Esophagus squamous epithelium (tissue), 5 donors: ENCODE data around the gene PLXDC2. TPM values are rescaled to one million over a fixed set of nuclear protein-coding genes. Genes with fewer than 3 reads are reported as not detected.

Experiments used
- DNase-seq: peaks from one replicate; lab custom pipeline; 2025; lab: John Stamatoyannopoulos, UW
- H3K27ac ChIP-seq, 4 donors: fragments of 200-600 bp; sonication (generic); one replicate each; pipeline ENCODE4 v1.5.1; 2016 to 2019; ENCODE audit warnings: mild to moderate bottlenecking in 1 of 4
- H3K27me3 ChIP-seq, 4 donors: fragments of 200-600 bp; sonication (generic); 1 replicate in 3 of 4; 2 replicates in 1 of 4; pipeline versions ENCODE4 v1.5.1 to v1.6.0; 2017 to 2021; ENCODE audit warnings: antibody characterized with exemption in 1 of 4
- H3K36me3 ChIP-seq, 3 donors: fragments of 200-600 bp; sonication (generic); one replicate each; pipeline ENCODE4 v1.5.1; 2016 to 2019
- H3K4me1 ChIP-seq, 3 donors: fragments of 200-600 bp; sonication (generic); one replicate each; pipeline ENCODE4 v1.5.1; 2017 to 2019
- H3K4me3 ChIP-seq, 4 donors: fragments of 200-600 bp; sonication (generic); 1 replicate in 3 of 4; 2 replicates in 1 of 4; pipeline ENCODE4 v1.5.1; 2016 to 2019; ENCODE audit warnings: mild to moderate bottlenecking in 2 of 4, moderate library complexity in 1 of 4
- H3K9me3 ChIP-seq, 3 donors: fragments of 200-600 bp; sonication (generic); one replicate each; pipeline ENCODE4 v1.5.1; 2016 to 2019
- POLR2A ChIP-seq, 4 donors: fragments of 450-650 bp; IDR thresholded peaks; one replicate each; pipeline ENCODE4 v1.6.1; 2017; ENCODE audit warnings: antibody characterized with exemption in 4 of 4, mild to moderate bottlenecking in 4 of 4, moderate library complexity in 3 of 4
- WGBS, 2 donors: methylation state at CpG; one replicate each; pipeline ENCODE4 v1.1.5; 2018; 5-methylcytosine and 5-hydroxymethylcytosine counted together
- intact Hi-C: fragments of 100-400 bp; cut with DNase I; formaldehyde crosslinking; loops from one replicate; pipeline ENCODE4 v1.15.0; 2022
- total RNA-seq, 4 donors: library from RNA; depleted of rRNA; stranded (reverse); fragments of >200 nt; gene quantifications; one replicate each; pipeline ENCODE4 v1.1.0, GENCODE V29; 2016
- TF ChIP-seq, protein P1 (sequence below), 6 experiments: fragments of 450-650 bp in 4 of 6; fragments of 200-600 bp in 2 of 6; sonication (generic) in 2 of 6; IDR thresholded peaks; one replicate each; pipeline ENCODE4 v1.5.1; 2016 to 2019; ENCODE audit warnings: antibody characterized with exemption in 6 of 6, mild to moderate bottlenecking in 4 of 6, moderate library complexity in 4 of 6
- donor health status: DM: yes; HTN: yes; CAD: no.

The PLXDC2 gene
- total RNA-seq, 4 donors from 2014 or later: 22.4 to 50.4 (median 36.9) TPM

DNA sequence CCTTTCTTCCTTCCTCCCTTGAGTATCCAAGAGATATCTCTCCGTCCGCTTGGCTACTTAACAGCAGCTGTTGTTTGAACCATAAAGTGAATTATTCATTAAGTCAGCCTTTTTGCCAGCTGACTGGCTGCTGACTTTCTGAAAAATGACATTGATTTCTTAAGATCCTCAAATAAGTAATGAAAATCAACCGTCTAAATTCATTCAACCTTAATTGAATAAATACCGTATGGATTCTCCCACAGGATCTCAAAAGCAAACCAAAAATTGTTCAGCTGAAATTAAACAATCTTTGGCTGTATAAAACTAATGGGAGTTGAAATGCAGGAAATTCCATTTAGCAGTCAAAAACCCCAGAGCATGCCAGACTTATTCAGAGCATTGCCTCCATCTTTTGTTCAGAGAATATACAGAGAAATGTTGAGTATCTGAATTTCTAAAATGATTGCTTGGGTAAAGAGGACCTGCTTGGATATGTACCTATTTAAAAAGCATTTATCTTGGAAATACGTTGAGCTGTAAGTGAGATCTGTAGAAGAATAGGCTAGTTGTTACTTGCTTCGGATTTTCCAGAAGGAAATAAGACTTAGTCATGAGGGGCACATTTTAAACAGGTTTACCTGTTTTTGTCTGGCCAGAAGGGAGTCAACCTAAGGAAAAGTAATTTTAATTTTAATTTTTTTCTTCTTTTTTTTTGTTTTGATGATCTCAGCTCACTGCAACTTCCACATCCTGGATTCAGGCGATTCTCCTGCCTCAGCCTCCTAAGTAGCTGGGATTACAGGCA lies 136.2 kb downstream of the PLXDC2 start:
- TF ChIP-seq, protein P1, sequence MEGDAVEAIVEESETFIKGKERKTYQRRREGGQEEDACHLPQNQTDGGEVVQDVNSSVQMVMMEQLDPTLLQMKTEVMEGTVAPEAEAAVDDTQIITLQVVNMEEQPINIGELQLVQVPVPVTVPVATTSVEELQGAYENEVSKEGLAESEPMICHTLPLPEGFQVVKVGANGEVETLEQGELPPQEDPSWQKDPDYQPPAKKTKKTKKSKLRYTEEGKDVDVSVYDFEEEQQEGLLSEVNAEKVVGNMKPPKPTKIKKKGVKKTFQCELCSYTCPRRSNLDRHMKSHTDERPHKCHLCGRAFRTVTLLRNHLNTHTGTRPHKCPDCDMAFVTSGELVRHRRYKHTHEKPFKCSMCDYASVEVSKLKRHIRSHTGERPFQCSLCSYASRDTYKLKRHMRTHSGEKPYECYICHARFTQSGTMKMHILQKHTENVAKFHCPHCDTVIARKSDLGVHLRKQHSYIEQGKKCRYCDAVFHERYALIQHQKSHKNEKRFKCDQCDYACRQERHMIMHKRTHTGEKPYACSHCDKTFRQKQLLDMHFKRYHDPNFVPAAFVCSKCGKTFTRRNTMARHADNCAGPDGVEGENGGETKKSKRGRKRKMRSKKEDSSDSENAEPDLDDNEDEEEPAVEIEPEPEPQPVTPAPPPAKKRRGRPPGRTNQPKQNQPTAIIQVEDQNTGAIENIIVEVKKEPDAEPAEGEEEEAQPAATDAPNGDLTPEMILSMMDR (IDR thresholded peaks at IDR 0.05): no peak
- TF ChIP-seq POLR2A (IDR thresholded peaks at IDR 0.05): no peak
- 28 to 33% methylated on average over 7 of the region's 7 CpGs for WGBS, 2 donors
- peak overlapping the region in 3 of 4 donors; percentile 12 to 38 (median 33) for H3K27ac ChIP-seq
- H3K27me3 ChIP-seq: no peaks in the 10 kb centered on the region
- no peak for DNase-seq
- intact Hi-C loops: no loop called here
- H3K9me3 ChIP-seq: no peaks in the 10 kb centered on the region
- H3K4me3 ChIP-seq: no peak overlapping the region
- no peaks in the 10 kb centered on the region for H3K36me3 ChIP-seq
- peaks cover 0 to 33% (median 3%) of the 10 kb centered on the region in 3 donors for H3K4me1 ChIP-seq

DNA sequence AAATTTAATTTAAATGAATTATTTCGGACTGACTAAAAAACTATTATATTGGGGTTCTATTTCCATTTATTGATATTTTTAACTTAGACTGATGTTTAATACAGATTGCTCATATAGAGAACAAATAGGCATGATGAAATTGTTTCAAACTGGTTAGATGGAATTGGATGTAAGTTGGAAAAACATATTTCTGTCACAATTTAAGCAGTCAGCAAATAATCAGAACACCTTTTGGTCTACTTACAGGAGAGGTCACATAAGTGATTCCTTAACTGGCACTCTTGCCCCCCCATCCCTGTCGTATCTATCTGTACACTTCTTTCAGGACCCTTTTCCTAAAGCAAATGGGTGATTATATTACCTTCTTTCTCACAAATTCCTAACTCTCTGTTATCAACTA lies 138.4 kb downstream of the PLXDC2 start:
- Histone ChIP-seq H3K9me3 (no peaks in the 10 kb centered on the region), H3K27ac (no peak overlapping the region), H3K36me3 (no peaks in the 10 kb centered on the region), H3K4me1 (peaks cover 0 to 25% (median 3%) of the 10 kb centered on the region in 3 donors), H3K4me3 (no peak overlapping the region), H3K27me3 (no peaks in the 10 kb centered on the region)
- TF ChIP-seq, protein P1 (IDR thresholded peaks at IDR 0.05): no peak
- no peak for TF ChIP-seq POLR2A (IDR thresholded peaks at IDR 0.05)
- WGBS, 2 donors: 90 to 91% methylated on average over 2 of the region's 2 CpGs
- intact Hi-C loops: no loop called here
- no peak for DNase-seq

DNA sequence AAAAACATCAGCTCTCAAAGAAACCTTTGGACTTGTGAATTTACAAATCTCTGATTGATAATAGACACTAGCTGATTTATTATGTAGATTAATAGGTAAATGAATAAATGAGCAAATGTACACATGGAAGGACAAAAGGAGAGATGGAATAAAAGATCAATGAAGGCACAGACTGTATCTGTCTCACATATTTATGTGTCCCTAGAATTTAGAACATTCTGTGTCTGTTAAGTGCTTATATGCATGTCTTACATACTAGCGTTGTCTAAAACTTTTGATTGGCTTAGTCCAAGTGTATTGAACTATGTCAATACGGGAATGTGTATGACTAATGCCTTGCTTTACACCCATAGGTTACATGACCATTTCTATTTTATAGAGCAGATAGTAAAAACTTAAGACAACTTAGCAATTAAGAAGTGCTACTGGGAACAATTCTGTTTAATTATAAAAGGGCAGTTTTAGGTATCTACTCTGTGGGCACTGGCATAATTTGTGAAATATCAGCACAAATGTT lies 140.3 kb downstream of the PLXDC2 start:
- peaks cover 0 to 25% (median 3%) of the 10 kb centered on the region in 3 donors for H3K4me1 ChIP-seq
- intact Hi-C loops: no loop called here
- H3K36me3 ChIP-seq: no peaks in the 10 kb centered on the region
- no peaks in the 10 kb centered on the region for H3K27me3 ChIP-seq
- no peak overlapping the region for H3K4me3 ChIP-seq
- no peak for DNase-seq
- no peaks in the 10 kb centered on the region for H3K9me3 ChIP-seq
- TF ChIP-seq, protein P1 (IDR thresholded peaks at IDR 0.05): no peak
- TF ChIP-seq POLR2A (IDR thresholded peaks at IDR 0.05): no peak
- WGBS, 2 donors: 49 to 95% methylated on average over 2 of the region's 2 CpGs
- no peak overlapping the region for H3K27ac ChIP-seq

DNA sequence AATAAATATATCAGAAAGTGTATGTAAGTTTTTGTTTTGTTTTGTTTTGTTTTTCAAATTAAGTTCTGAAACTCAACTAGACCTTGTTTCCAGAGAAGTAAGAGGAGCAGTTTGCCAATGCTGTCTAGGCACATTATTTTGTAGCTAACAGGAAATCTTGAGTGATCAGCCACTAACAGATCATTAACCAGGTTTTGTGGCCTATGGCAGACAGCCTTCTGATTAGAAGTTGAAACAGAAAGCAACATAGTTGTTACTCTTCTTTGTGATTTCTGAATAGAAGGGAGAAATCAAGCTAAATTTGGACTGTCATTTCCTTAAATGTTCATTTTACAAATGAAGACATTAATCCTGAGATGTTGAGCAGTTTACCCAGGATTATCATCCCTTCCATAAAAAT lies 142.6 kb downstream of the PLXDC2 start:
- TF ChIP-seq POLR2A (IDR thresholded peaks at IDR 0.05): no peak
- TF ChIP-seq, protein P1 (IDR thresholded peaks at IDR 0.05): no peak
- H3K36me3 ChIP-seq: no peaks in the 10 kb centered on the region
- no peak overlapping the region for H3K4me3 ChIP-seq
- no peak overlapping the region for H3K27ac ChIP-seq
- no peak for DNase-seq
- H3K27me3 ChIP-seq: no peaks in the 10 kb centered on the region
- intact Hi-C loops: no loop called here
- H3K9me3 ChIP-seq: no peaks in the 10 kb centered on the region
- peaks cover 0 to 5% (median 1%) of the 10 kb centered on the region in 3 donors for H3K4me1 ChIP-seq
